Colonic mucosa (tissue), 4 donors: ENCODE data around the gene PLEKHG1. TPM values are rescaled to one million over a fixed set of nuclear protein-coding genes. Genes with fewer than 3 reads are reported as not detected.

Experiments
- DNase-seq: peaks from one replicate; pipeline ENCODE4 v3.0.0-alpha.2; 2020
- H3K27ac ChIP-seq: fragments of 200-600 bp; one replicate; pipeline ENCODE4 v1.8.0; 2021
- H3K27me3 ChIP-seq: fragments of 200-600 bp; one replicate; pipeline ENCODE4 v1.8.0; 2021
- H3K36me3 ChIP-seq: fragments of 200-600 bp; one replicate; pipeline ENCODE4 v1.8.0; 2021
- H3K4me1 ChIP-seq: fragments of 200-600 bp; one replicate; pipeline ENCODE4 v1.8.0; 2021; ENCODE audit warnings: mild to moderate bottlenecking
- H3K4me3 ChIP-seq: fragments of 200-600 bp; one replicate; pipeline ENCODE4 v1.8.0; 2021
- H3K9ac ChIP-seq, 2 donors: one replicate each; pipeline ENCODE4 v1.7.0; 2013; ENCODE audit warnings: control low read depth in 2 of 2, low read depth in 2 of 2, low read length in 2 of 2
- H3K9me3 ChIP-seq: fragments of 200-600 bp; one replicate; pipeline ENCODE4 v1.8.0; 2021
- CTCF ChIP-seq: fragments of 200-600 bp; IDR thresholded peaks from one replicate; pipeline ENCODE4 v1.8.0; 2022; ENCODE audit warnings: antibody characterized with exemption, mild to moderate bottlenecking
- intact Hi-C: fragments of 100-400 bp; cut with DNase I; formaldehyde crosslinking; loops from one replicate; pipeline ENCODE4 v1.14.1; 2022
- total RNA-seq, 2 donors: library from RNA; stranded (reverse); fragmentation: NEBNext Ultra II Directional in 1 of 2; extraction: Animal tissue kit (Norgen Biotek cat#: 25700) in 1 of 2; gene quantifications; one replicate each; pipeline ENCODE4 v1.2.1, GENCODE V29; 2021
- donor health status: healthy.
- donor health status: DM: no; HTN: no; CAD: no.
- donor health status: DM: no; HTN: no; CAD: no.

Gene PLEKHG1
- total RNA-seq, 2 donors from 2014 or later: 21.8 to 25.2 TPM

- Histone ChIP-seq H3K9me3 (no peaks in the 10 kb centered on the region), H3K4me1 (peaks cover 4% of the 10 kb centered on the region), H3K4me3 (no peak overlapping the region), H3K27ac (no peak overlapping the region), H3K27me3 (no peaks in the 10 kb centered on the region), H3K9ac (no peak overlapping the region), H3K36me3 (no peaks in the 10 kb centered on the region)
- intact Hi-C loops: no loop called here
- no peak for DNase-seq
- TF ChIP-seq CTCF: no peak
These were observed 10.7 kb upstream of the PLEKHG1 start for GRCh38 chr6:150588888-150589499.

GRCh38 chr6:150589852-150590251 lies 9.8 kb upstream of the PLEKHG1 start:
- intact Hi-C loops: no loop called here
- Histone ChIP-seq H3K4me1 (peaks cover 4% of the 10 kb centered on the region), H3K36me3 (no peaks in the 10 kb centered on the region), H3K27me3 (no peaks in the 10 kb centered on the region), H3K9me3 (no peaks in the 10 kb centered on the region), H3K4me3 (no peak overlapping the region), H3K9ac (no peak overlapping the region), H3K27ac (peak overlapping the region; percentile 11)
- TF ChIP-seq CTCF: no peak
- no peak for DNase-seq

GRCh38 chr6:150590446-150590845 lies 9.2 kb upstream of the PLEKHG1 start:
- H3K27ac ChIP-seq: peak overlapping the region; percentile 11
- H3K36me3 ChIP-seq: no peaks in the 10 kb centered on the region
- no peak for DNase-seq
- TF ChIP-seq CTCF: no peak
- H3K9me3 ChIP-seq: no peaks in the 10 kb centered on the region
- no peaks in the 10 kb centered on the region for H3K27me3 ChIP-seq
- H3K9ac ChIP-seq: no peak overlapping the region
- H3K4me1 ChIP-seq: peaks cover 4% of the 10 kb centered on the region
- no peak overlapping the region for H3K4me3 ChIP-seq
- intact Hi-C loops: no loop called here

GRCh38 chr6:150592377-150592995 lies 7.2 kb upstream of the PLEKHG1 start:
- H3K27me3 ChIP-seq: no peaks in the 10 kb centered on the region
- H3K9me3 ChIP-seq: no peaks in the 10 kb centered on the region
- H3K4me1 ChIP-seq: peaks cover 6% of the 10 kb centered on the region
- intact Hi-C loops: no loop called here
- H3K9ac ChIP-seq: no peak overlapping the region
- no peaks in the 10 kb centered on the region for H3K36me3 ChIP-seq
- H3K4me3 ChIP-seq: no peak overlapping the region
- H3K27ac ChIP-seq: peak overlapping the region; percentile 71
- peak; percentile 49 for DNase-seq
- TF ChIP-seq CTCF: no peak

- no peak for DNase-seq
- H3K4me3 ChIP-seq: no peak overlapping the region
- TF ChIP-seq CTCF: no peak
- peak overlapping the region; percentile 71 for H3K27ac ChIP-seq
- H3K36me3 ChIP-seq: no peaks in the 10 kb centered on the region
- intact Hi-C loops: no loop called here
- no peaks in the 10 kb centered on the region for H3K9me3 ChIP-seq
- H3K4me1 ChIP-seq: peaks cover 7% of the 10 kb centered on the region
- H3K9ac ChIP-seq: no peak overlapping the region
- H3K27me3 ChIP-seq: no peaks in the 10 kb centered on the region
These were observed 6.6 kb upstream of the PLEKHG1 start for GRCh38 chr6:150593119-150593518.
